CD4-positive, alpha-beta T cell (primary cell): ENCODE data around the gene RAD51B. TPM values are rescaled to one million over a fixed set of nuclear protein-coding genes. Genes with fewer than 3 reads are reported as not detected.
A peak's percentile ranks its signal among the peaks of the same experiment; 100 is the strongest.

Experiments
- ATAC-seq: fragments of 200-7000 bp; cut with Tn5 transposase; one replicate; pipeline ENCODE4 v1.10.0; 2022; ENCODE audit warnings: mild to moderate bottlenecking; ENCODE audit not compliant: poor library complexity
- CTCF ChIA-PET: fragments of 350-600 bp; sonication (Branson Sonifier 250); formaldehyde crosslinking; loops from one replicate; lab custom pipeline; 2021; ENCODE audit warnings: antibody characterized with exemption, inconsistent platforms; lab: Charles Lee
- POLR2A ChIA-PET: fragments of 350-600 bp; sonication (Branson Sonifier 250); formaldehyde crosslinking; loops from one replicate; lab custom pipeline; 2021; ENCODE audit warnings: antibody characterized with exemption, inconsistent platforms; lab: Charles Lee
- DNase-seq, 14 experiments: peaks; one replicate each; pipeline ENCODE4 v3.0.0-alpha.2; 2013 to 2020; ENCODE audit warnings: mixed read lengths in 2 of 14
- H3K27ac ChIP-seq, 2 donors: one replicate each; pipeline versions ENCODE4 v1.5.1 to v1.7.0; 2013; ENCODE audit warnings: low read length in 2 of 2, low read depth in 1 of 2, mild to moderate bottlenecking in 1 of 2
- H3K27me3 ChIP-seq, 2 experiments: 1 replicate in 1 of 2; 2 replicates in 1 of 2; pipeline versions ENCODE4 v1.6.1 to v1.7.0; 2013; ENCODE audit warnings: low read length in 2 of 2, control low read depth in 1 of 2, mild to moderate bottlenecking in 1 of 2, moderate library complexity in 1 of 2; ENCODE audit not compliant: insufficient read depth in 2 of 2, control insufficient read depth in 1 of 2
- H3K36me3 ChIP-seq: one replicate; pipeline ENCODE4 v1.6.1; 2013; ENCODE audit warnings: low read length, control low read depth; ENCODE audit not compliant: insufficient read depth
- H3K4me1 ChIP-seq: one replicate; pipeline ENCODE4 v1.6.1; 2013; ENCODE audit warnings: low read length, control low read depth; ENCODE audit not compliant: insufficient read depth
- H3K4me3 ChIP-seq: one replicate; pipeline ENCODE4 v1.5.1; 2013; ENCODE audit warnings: mild to moderate bottlenecking, low read length, moderate library complexity
- H3K9me3 ChIP-seq, 2 experiments: 1 replicate in 1 of 2; 2 replicates in 1 of 2; pipeline versions ENCODE4 v1.6.1 to v1.7.0; 2013; ENCODE audit warnings: low read length in 2 of 2, mild to moderate bottlenecking in 2 of 2, control low read depth in 1 of 2, moderate library complexity in 1 of 2; ENCODE audit not compliant: control insufficient read depth in 1 of 2, insufficient read depth in 1 of 2
- H3K27ac Mint-ChIP-seq: one replicate; pipeline ENCODE4 v1.8.0; 2020; ENCODE audit warnings: mixed read lengths
- H3K27me3 Mint-ChIP-seq: one replicate; pipeline ENCODE4 v1.8.0; 2021; ENCODE audit warnings: mixed read lengths
- H3K36me3 Mint-ChIP-seq: one replicate; pipeline ENCODE4 v1.8.0; 2021; ENCODE audit warnings: low read depth, mixed read lengths
- H3K4me1 Mint-ChIP-seq: one replicate; pipeline ENCODE4 v1.8.0; 2021; ENCODE audit warnings: low read depth, mixed read lengths
- H3K4me3 Mint-ChIP-seq: one replicate; pipeline ENCODE4 v1.8.0; 2020; ENCODE audit warnings: mild to moderate bottlenecking, mixed read lengths
- H3K9me3 Mint-ChIP-seq: one replicate; pipeline ENCODE4 v1.8.0; 2020; ENCODE audit warnings: mixed read lengths
- intact Hi-C, 2 experiments: fragments of 100-400 bp; cut with DNase I in 1 of 2; cut with micrococcal nuclease in 1 of 2; formaldehyde crosslinking; loops; one replicate each; pipeline versions ENCODE4 v1.15.1 to v1.9.0; 2023 to 2025; cut with DNase I, micrococcal nuclease
- total RNA-seq, 174 experiments: library from RNA in 2 of 174; stranded (reverse) in 2 of 174; gene quantifications; one replicate each; pipeline ENCODE4 v1.2.3 and lab custom pipeline; 2021 to 2026
- TF ChIP-seq, protein P1 (sequence below): fragments of 200-600 bp; IDR thresholded peaks from one replicate; pipeline ENCODE4 v1.8.0; 2022; ENCODE audit warnings: antibody characterized with exemption, mild to moderate bottlenecking

RAD51B gene
- total RNA-seq, 2 experiments from 2014 or later, result 18.4 to 20.0 TPM

DNA sequence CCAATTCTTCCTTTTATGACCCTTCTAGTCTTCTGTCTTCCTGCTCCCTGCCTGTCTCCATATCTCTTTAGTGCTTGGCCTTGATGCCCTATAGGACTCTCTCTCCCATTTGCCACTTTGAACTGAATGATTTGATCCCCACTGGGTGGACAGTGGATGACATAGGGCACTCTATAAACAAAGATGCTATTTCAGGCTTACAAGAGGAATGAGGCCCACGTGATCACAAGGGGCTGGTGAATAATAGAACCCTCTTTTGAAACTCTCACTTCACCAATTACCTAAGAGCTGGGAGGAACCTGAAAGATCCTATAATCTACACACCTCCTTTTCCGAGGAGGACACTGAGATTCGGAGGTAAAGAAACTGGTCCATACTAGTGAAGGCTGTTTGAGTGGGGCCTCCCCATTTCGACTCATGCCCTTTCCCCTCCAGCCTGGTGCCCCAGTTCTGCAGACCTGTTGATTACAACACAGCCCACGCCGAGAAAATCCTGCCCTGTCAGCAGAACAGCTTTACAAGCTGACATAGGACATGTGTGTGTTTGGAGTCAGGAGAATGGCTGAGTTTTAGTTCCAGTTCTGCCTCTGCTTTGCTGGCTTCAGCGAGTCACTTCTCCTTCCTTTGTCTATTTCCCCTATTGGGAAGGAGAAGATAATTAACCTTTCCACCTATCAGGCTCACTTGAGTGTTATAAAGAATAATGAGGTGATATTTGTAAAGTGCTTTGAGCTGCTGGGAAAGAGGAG, 573.0 kb downstream of the RAD51B start:
- TF ChIP-seq, protein P1, sequence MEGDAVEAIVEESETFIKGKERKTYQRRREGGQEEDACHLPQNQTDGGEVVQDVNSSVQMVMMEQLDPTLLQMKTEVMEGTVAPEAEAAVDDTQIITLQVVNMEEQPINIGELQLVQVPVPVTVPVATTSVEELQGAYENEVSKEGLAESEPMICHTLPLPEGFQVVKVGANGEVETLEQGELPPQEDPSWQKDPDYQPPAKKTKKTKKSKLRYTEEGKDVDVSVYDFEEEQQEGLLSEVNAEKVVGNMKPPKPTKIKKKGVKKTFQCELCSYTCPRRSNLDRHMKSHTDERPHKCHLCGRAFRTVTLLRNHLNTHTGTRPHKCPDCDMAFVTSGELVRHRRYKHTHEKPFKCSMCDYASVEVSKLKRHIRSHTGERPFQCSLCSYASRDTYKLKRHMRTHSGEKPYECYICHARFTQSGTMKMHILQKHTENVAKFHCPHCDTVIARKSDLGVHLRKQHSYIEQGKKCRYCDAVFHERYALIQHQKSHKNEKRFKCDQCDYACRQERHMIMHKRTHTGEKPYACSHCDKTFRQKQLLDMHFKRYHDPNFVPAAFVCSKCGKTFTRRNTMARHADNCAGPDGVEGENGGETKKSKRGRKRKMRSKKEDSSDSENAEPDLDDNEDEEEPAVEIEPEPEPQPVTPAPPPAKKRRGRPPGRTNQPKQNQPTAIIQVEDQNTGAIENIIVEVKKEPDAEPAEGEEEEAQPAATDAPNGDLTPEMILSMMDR, result no peak
- H3K4me1 Mint-ChIP-seq, result peaks cover 16% of the 10 kb centered on the region
- DNase-seq (peak in 3 of 14 experiments; percentile 35 to 50 (median 46)), ATAC-seq (no peak)
- H3K36me3 Mint-ChIP-seq, result no peaks in the 10 kb centered on the region
- H3K27me3 Mint-ChIP-seq, result no peaks in the 10 kb centered on the region
- no peaks in the 10 kb centered on the region for H3K9me3 Mint-ChIP-seq
- Histone ChIP-seq H3K27me3 (no peaks in the 10 kb centered on the region), H3K27ac (no peak overlapping the region), H3K4me1 (peaks cover 3% of the 10 kb centered on the region), H3K9me3 (no peaks in the 10 kb centered on the region), H3K4me3 (no peak overlapping the region), H3K36me3 (no peaks in the 10 kb centered on the region)
- POLR2A ChIA-PET, result interaction anchor here (1.1 to 1.8 kb wide), 2 partner anchors 15 to 115 kb away, joined by 3 to 4 read pairs; no protein-coding TSS in a partner anchor
- H3K27ac Mint-ChIP-seq, result no peak overlapping the region
- no peak overlapping the region for H3K4me3 Mint-ChIP-seq
- CTCF ChIA-PET, result no interaction called here
- intact Hi-C loops, result no loop called here

DNA sequence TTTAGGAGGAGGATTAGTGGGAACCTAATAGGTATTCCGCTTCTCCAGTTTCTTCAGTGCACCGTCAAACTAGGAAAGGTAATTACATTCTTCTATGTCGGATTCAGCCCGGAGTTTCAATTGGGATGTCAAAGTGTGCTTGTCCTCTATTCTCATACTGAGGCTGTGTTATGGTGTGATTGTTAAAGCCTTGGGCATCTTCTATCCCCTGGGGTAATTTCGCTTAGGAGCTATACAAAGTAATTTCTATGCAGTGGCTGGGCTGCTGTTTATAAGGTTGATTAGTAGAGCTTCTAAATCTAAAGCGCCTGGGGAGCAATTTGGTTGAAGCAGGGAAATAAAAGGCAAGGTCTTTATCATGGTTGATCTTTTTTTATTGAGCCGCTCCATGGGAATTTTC, 573.7 kb downstream of the RAD51B start:
- POLR2A ChIA-PET, result interaction anchor here (1.1 to 1.8 kb wide), 2 partner anchors 16 to 114 kb away, joined by 3 to 4 read pairs; no protein-coding TSS in a partner anchor
- H3K4me1 ChIP-seq, result peaks cover 3% of the 10 kb centered on the region
- intact Hi-C loops, result no loop called here
- ATAC-seq (no peak), DNase-seq (no peak)
- Mint-ChIP-seq H3K36me3 (no peaks in the 10 kb centered on the region), H3K4me3 (no peak overlapping the region), H3K27me3 (no peaks in the 10 kb centered on the region), H3K27ac (no peak overlapping the region), H3K4me1 (peaks cover 17% of the 10 kb centered on the region), H3K9me3 (no peaks in the 10 kb centered on the region)
- no peaks in the 10 kb centered on the region for H3K9me3 ChIP-seq
- no peaks in the 10 kb centered on the region for H3K36me3 ChIP-seq
- CTCF ChIA-PET, result no interaction called here
- H3K27ac ChIP-seq, result no peak overlapping the region
- H3K27me3 ChIP-seq, result no peaks in the 10 kb centered on the region
- TF ChIP-seq, protein P1, result no peak
- H3K4me3 ChIP-seq, result no peak overlapping the region

DNA sequence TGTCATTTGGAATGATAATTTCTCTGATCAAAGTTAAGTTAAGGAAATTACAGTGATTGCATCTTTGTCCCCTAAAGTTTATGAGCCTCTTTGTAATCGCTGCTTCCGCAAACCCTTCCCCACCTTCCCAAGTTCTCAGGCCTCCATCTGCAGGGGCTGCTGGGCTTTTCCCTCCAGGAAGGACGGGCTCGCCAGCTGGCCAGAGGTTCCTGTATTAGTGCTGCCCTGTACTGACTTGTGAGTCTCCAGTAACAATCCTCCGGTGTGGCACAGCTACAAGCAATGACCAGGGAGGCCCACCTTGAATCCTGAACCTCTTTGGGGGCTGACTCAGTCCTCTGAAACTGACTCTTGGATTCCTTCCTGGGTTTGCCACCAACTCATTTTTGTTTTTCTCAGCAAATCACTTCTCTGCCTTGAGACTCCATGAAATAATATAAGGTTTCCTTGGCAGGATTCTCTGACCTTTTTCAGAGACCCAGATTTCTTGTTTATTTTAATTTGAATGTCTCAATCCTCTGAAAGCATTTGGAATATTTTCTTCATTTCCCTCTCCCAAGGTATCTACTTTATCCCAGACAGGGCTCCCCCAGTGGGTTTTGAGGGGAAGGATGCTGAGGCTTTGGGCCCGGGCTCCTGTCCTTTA, 574.7 kb downstream of the RAD51B start:
- no peaks in the 10 kb centered on the region for H3K36me3 Mint-ChIP-seq
- ATAC-seq, result no peak
- no peak overlapping the region for H3K4me3 ChIP-seq
- intact Hi-C loops, result no loop called here
- H3K4me1 ChIP-seq, result peaks cover 3% of the 10 kb centered on the region
- no peaks in the 10 kb centered on the region for H3K36me3 ChIP-seq
- TF ChIP-seq, protein P1, result no peak
- no peak for DNase-seq
- H3K27ac Mint-ChIP-seq, result no peak overlapping the region
- CTCF ChIA-PET, result no interaction called here
- H3K4me1 Mint-ChIP-seq, result peaks cover 22% of the 10 kb centered on the region
- H3K9me3 Mint-ChIP-seq, result no peaks in the 10 kb centered on the region
- H3K27ac ChIP-seq, result no peak overlapping the region
- POLR2A ChIA-PET, result interaction anchor here (0.8 kb wide), 1 partner anchor 18 kb away, joined by 3 read pairs; no protein-coding TSS in a partner anchor
- H3K27me3 Mint-ChIP-seq, result no peaks in the 10 kb centered on the region
- H3K9me3 ChIP-seq, result no peaks in the 10 kb centered on the region
- no peaks in the 10 kb centered on the region for H3K27me3 ChIP-seq
- no peak overlapping the region for H3K4me3 Mint-ChIP-seq
